Pancreas (tissue), 10 donors: Measurements from ENCODE around the gene KIAA0825. TPM values are rescaled to one million over a fixed set of nuclear protein-coding genes. Genes with fewer than 3 reads are reported as not detected.

Source experiments
- ATAC-seq, 4 donors: fragments of 200-7000 bp; cut with Tn5 transposase; one replicate each; pipeline versions ENCODE4 v1.8.0 to v1.9.1; 2020; ENCODE audit warnings: mild to moderate bottlenecking in 4 of 4, moderate library complexity in 4 of 4
- DNase-seq, 6 donors: peaks; one replicate each; pipeline ENCODE4 v3.0.0-alpha.2; 2020
- FAIRE-seq: peaks from 2 replicates; lab custom pipeline; 2012; peaks lifted over from hg19 to GRCh38; lab: Jason Lieb, UNC
- H3K27ac ChIP-seq, 4 donors: fragments of 200-600 bp; sonication (generic); 1 replicate in 3 of 4; 2 replicates in 1 of 4; pipeline versions ENCODE4 v1.5.0 to v1.8.0; 2020
- H3K27me3 ChIP-seq, 4 donors: fragments of 200-600 bp; one replicate each; pipeline ENCODE4 v1.8.0; 2021
- H3K36me3 ChIP-seq, 3 donors: fragments of 200-600 bp; sonication (generic) in 1 of 3; one replicate each; pipeline versions ENCODE4 v1.5.0 to v1.8.0; 2020 to 2021
- H3K4me1 ChIP-seq, 3 donors: fragments of 200-600 bp; one replicate each; pipeline ENCODE4 v1.8.0; 2021
- H3K4me3 ChIP-seq, 4 donors: fragments of 200-600 bp; sonication (generic) in 2 of 4; one replicate each; pipeline versions ENCODE4 v1.5.0 to v1.8.0; 2020 to 2021
- H3K9me3 ChIP-seq, 4 donors: fragments of 200-600 bp; one replicate each; pipeline ENCODE4 v1.8.0; 2021
- CTCF ChIP-seq, 4 donors: fragments of 200-600 bp; sonication (generic) in 3 of 4; IDR thresholded peaks; one replicate each; pipeline versions ENCODE4 v1.5.0 to v1.8.0; 2021; ENCODE audit warnings: antibody characterized with exemption in 4 of 4
- WGBS, 2 donors: extraction: QIAGEN DNeasy Blood & Tissue Kit; methylation state at CpG; one replicate each; pipeline ENCODE4 v1.1.7; 2013; 5-methylcytosine and 5-hydroxymethylcytosine counted together
- intact Hi-C, 3 donors: fragments of 100-400 bp; cut with DNase I; formaldehyde crosslinking; loops; one replicate each; pipeline versions ENCODE4 v1.11.1 to v1.14.2; 2022
- polyA plus RNA-seq, 2 donors: library from polyadenylated mRNA; stranded (reverse); fragments of 200-250 nt; gene quantifications; one replicate each; pipeline ENCODE4 v1.2.3, GENCODE V29; 2013
- total RNA-seq, 6 donors: library from RNA; stranded (reverse); fragmentation: NEBNext Ultra II Directional in 4 of 6; extraction: Animal tissue kit (Norgen Biotek cat#: 25700) in 4 of 6; gene quantifications; one replicate each; pipeline versions ENCODE4 v1.2.1 to v1.2.4, GENCODE V29; 2021 to 2023
- donor health status: healthy with polysubstance abuse.
- donor health status: DM: no; HTN: no; CAD: no; lungs with moderate emphysema.
- donor health status: DM: no; HTN: no; CAD: no.
- donor health status: control.
- donor health status: control.
- donor health status: Bipolar disorder and iron deficiency.
- donor health status: DM: yes; HTN: yes; CAD: no.
- donor health status: DM: no; HTN: no; CAD: no.
- donor health status: DM: no; HTN: no; CAD: no.
- donor health status: DM: yes; HTN: yes; CAD: no.

The KIAA0825 gene
- total and polyA plus RNA-seq, 8 donors, result 0.33 to 3.1 (median 2.0) TPM

DNA sequence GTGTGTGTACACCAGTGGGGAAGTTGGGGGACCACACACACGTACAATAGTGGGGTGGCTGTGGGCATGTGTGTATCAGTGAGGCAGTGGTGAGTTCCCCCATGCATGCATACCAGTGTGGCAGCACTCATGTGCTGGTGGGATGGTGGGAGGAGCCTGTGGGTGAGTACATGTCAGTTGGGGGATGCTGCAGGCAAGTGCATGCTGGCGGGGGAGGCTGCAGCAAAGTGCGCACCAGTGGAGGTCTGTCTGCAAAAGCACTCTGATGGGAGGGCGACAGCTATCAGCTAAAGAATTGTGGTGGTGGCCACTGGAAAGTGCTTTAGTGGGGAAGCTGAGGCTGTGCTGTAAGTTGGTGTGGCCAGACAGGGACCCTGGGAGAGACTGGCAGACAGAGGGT is 418.8 kb downstream of the KIAA0825 start:
- Histone ChIP-seq H3K4me1 (no peaks in the 10 kb centered on the region), H3K4me3 (no peak overlapping the region), H3K36me3 (no peaks in the 10 kb centered on the region), H3K27me3 (no peaks in the 10 kb centered on the region), H3K9me3 (no peaks in the 10 kb centered on the region), H3K27ac (no peak overlapping the region)
- TF ChIP-seq CTCF (IDR thresholded peaks at IDR 0.05), result no peak
- peak in 2 of 6 donors; percentile 9 to 16 for DNase-seq
- no peak for FAIRE-seq
- intact Hi-C loops, result no loop called here
- ATAC-seq, result no peak
- WGBS, 2 donors, result 94 to 96% methylated on average over 4 of the region's 4 CpGs

GRCh38 chr5:94197970-94198369 is 420.4 kb downstream of the KIAA0825 start:
- H3K4me1 ChIP-seq, result no peaks in the 10 kb centered on the region
- H3K27me3 ChIP-seq, result no peaks in the 10 kb centered on the region
- ATAC-seq, result no peak
- no peak for FAIRE-seq
- no peak for DNase-seq
- WGBS, 2 donors, result 73 to 87% methylated on average over 1 of the region's 1 CpG
- no peak for TF ChIP-seq CTCF (IDR thresholded peaks at IDR 0.05)
- no peaks in the 10 kb centered on the region for H3K36me3 ChIP-seq
- H3K27ac ChIP-seq, result no peak overlapping the region
- H3K9me3 ChIP-seq, result no peaks in the 10 kb centered on the region
- H3K4me3 ChIP-seq, result no peak overlapping the region
- intact Hi-C loops, result no loop called here

- Histone ChIP-seq H3K36me3 (no peaks in the 10 kb centered on the region), H3K27ac (no peak overlapping the region), H3K4me1 (no peaks in the 10 kb centered on the region), H3K4me3 (no peak overlapping the region), H3K9me3 (no peaks in the 10 kb centered on the region), H3K27me3 (no peaks in the 10 kb centered on the region)
- no peak for TF ChIP-seq CTCF (IDR thresholded peaks at IDR 0.05)
- no peak for FAIRE-seq
- no peak for ATAC-seq
- intact Hi-C loops, result no loop called here
- no peak for DNase-seq
- WGBS, 2 donors, result 70 to 85% methylated on average over 1 of the region's 1 CpG
These were observed 421.5 kb downstream of the KIAA0825 start for GRCh38 chr5:94196953-94197352.

GRCh38 chr5:94192658-94193391 is 425.6 kb downstream of the KIAA0825 start:
- intact Hi-C loops, result no loop called here
- no peak for FAIRE-seq
- Histone ChIP-seq H3K4me1 (no peaks in the 10 kb centered on the region), H3K4me3 (no peak overlapping the region), H3K36me3 (no peaks in the 10 kb centered on the region), H3K27ac (no peak overlapping the region), H3K9me3 (no peaks in the 10 kb centered on the region), H3K27me3 (no peaks in the 10 kb centered on the region)
- no peak for ATAC-seq
- no peak for TF ChIP-seq CTCF (IDR thresholded peaks at IDR 0.05)
- DNase-seq, result no peak
- WGBS, 2 donors, result 92 to 96% methylated on average over 3 of the region's 3 CpGs

- ATAC-seq (no peak), DNase-seq (no peak), FAIRE-seq (no peak)
- intact Hi-C loops, result no loop called here
- no peak overlapping the region for H3K27ac ChIP-seq
- no peak for TF ChIP-seq CTCF (IDR thresholded peaks at IDR 0.05)
- no peaks in the 10 kb centered on the region for H3K9me3 ChIP-seq
- H3K4me3 ChIP-seq, result no peak overlapping the region
- WGBS, 2 donors, result 69 to 70% methylated on average over 2 of the region's 2 CpGs
- H3K36me3 ChIP-seq, result no peaks in the 10 kb centered on the region
- H3K27me3 ChIP-seq, result no peaks in the 10 kb centered on the region
- no peaks in the 10 kb centered on the region for H3K4me1 ChIP-seq
These were observed 426.8 kb downstream of the KIAA0825 start for GRCh38 chr5:94191604-94192003.
